Mucosa of descending colon (tissue), 3 donors: Measurements from ENCODE around the gene HAUS8. TPM values are rescaled to one million over a fixed set of nuclear protein-coding genes. Genes with fewer than 3 reads are reported as not detected.

ENCODE experiments used
- ATAC-seq: fragments of 200-7000 bp; cut with Tn5 transposase; one replicate; pipeline ENCODE4 v1.9.1; 2020; ENCODE audit warnings: mild to moderate bottlenecking, moderate library complexity
- DNase-seq, 3 donors: peaks; one replicate each; pipeline ENCODE4 v3.0.0-alpha.2; 2020
- H3K36me3 ChIP-seq: fragments of 200-600 bp; one replicate; pipeline ENCODE4 v1.8.0; 2021; ENCODE audit warnings: low read depth, mild to moderate bottlenecking
- H3K4me1 ChIP-seq: fragments of 200-600 bp; one replicate; pipeline ENCODE4 v1.8.0; 2021; ENCODE audit warnings: low read depth, mild to moderate bottlenecking
- H3K4me3 ChIP-seq: fragments of 200-600 bp; one replicate; pipeline ENCODE4 v1.8.0; 2021; ENCODE audit warnings: mild to moderate bottlenecking
- H3K9me3 ChIP-seq: fragments of 200-600 bp; one replicate; pipeline ENCODE4 v1.8.0; 2021; ENCODE audit warnings: mild to moderate bottlenecking
- intact Hi-C, 2 donors: fragments of 100-400 bp; cut with DNase I in 1 of 2; cut with micrococcal nuclease in 1 of 2; formaldehyde crosslinking; loops; one replicate each; pipeline versions ENCODE4 v1.11.0 to v1.11.1; 2022; cut with DNase I, micrococcal nuclease
- total RNA-seq, 3 donors: library from RNA; stranded (reverse); fragmentation: NEBNext Ultra II Directional in 2 of 3; extraction: Animal tissue kit (Norgen Biotek cat#: 25700) in 2 of 3; gene quantifications; one replicate each; pipeline versions ENCODE4 v1.2.1 to v1.2.4, GENCODE V29; 2021 to 2023
- TF ChIP-seq, protein P1 (sequence below): fragments of 200-600 bp; IDR thresholded peaks from one replicate; pipeline ENCODE4 v1.8.0; 2022; ENCODE audit warnings: antibody characterized with exemption, mild to moderate bottlenecking
- donor health status: DM: no; HTN: no; CAD: no; lungs with moderate emphysema.
- donor health status: DM: no; HTN: no; CAD: no.
- donor health status: DM: no; HTN: yes; CAD: no.

HAUS8 gene
- total RNA-seq, 3 donors from 2014 or later = 12.2 to 16.6 (median 13.6) TPM

GRCh38 chr19:17116996-17117702 lies 41.9 kb upstream of the HAUS8 start:
- intact Hi-C loops = no loop called here
- no peaks in the 10 kb centered on the region for H3K9me3 ChIP-seq
- ATAC-seq = no peak

DNA sequence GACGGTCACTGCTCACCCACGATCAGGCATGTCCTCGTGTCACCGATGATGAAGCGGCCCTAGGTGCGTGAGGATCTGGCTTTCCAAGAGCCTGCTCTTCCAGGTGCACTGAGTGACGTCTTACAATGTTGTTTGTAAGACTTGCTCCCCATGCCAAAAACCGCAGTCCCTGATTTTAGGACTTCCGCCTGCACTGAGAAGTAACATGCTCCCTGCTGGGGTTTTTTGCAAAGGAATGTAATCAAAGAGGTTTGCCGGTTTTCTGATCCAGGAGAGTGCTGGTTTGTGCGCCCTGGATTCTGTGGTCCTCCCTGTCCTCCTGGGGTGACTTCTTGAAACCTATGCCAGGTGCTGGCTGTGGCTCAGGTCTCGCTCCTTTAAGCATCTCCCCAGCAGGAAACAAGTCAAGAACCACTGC lies 39.2 kb upstream of the HAUS8 start:
- Histone ChIP-seq H3K4me1 (no peaks in the 10 kb centered on the region), H3K36me3 (no peaks in the 10 kb centered on the region), H3K9me3 (no peaks in the 10 kb centered on the region), H3K4me3 (no peak overlapping the region)
- TF ChIP-seq, protein P1, sequence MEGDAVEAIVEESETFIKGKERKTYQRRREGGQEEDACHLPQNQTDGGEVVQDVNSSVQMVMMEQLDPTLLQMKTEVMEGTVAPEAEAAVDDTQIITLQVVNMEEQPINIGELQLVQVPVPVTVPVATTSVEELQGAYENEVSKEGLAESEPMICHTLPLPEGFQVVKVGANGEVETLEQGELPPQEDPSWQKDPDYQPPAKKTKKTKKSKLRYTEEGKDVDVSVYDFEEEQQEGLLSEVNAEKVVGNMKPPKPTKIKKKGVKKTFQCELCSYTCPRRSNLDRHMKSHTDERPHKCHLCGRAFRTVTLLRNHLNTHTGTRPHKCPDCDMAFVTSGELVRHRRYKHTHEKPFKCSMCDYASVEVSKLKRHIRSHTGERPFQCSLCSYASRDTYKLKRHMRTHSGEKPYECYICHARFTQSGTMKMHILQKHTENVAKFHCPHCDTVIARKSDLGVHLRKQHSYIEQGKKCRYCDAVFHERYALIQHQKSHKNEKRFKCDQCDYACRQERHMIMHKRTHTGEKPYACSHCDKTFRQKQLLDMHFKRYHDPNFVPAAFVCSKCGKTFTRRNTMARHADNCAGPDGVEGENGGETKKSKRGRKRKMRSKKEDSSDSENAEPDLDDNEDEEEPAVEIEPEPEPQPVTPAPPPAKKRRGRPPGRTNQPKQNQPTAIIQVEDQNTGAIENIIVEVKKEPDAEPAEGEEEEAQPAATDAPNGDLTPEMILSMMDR = no peak
- no peak for ATAC-seq
- intact Hi-C loops = no loop called here
- DNase-seq = no peak

More at GRCh38 chr19:17116996-17117702, 41.9 kb upstream of the HAUS8 start:
- DNase-seq = no peak
- Histone ChIP-seq H3K4me3 (no peak overlapping the region), H3K36me3 (no peaks in the 10 kb centered on the region), H3K4me1 (peaks cover 2% of the 10 kb centered on the region)
- TF ChIP-seq, protein P1 = no peak

DNA sequence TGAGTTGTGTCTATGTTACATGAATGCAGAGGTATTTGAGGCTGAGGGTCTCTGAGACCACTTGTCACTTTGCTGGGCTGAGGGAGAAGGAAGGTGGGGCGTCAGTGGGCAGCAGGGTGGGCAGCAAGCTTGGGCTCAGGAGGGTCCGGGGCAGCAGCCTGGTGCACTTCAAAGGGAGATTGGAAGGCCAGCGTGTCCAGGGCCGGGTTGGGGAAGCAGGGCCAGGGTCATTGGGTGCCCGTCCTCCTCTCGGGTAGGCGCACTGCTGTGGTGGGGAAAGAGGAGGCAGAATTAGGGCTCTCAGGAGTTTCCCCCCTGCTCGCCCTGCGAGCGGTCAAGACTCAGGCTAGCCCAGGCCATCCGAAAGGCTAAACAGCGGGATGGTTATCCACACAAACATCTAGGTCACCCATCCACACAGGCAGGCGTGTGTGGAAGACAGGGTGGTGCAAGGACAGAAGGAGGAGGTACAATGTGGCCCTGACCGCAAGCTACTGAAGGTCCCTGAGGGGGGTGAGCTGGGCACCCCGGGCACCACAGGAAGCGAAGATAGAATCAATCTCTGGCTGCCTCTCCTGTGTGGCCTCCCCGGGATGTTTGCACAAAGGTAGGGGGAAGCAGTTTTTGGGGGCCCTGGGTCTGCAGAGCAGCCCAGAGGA lies 38.0 kb upstream of the HAUS8 start:
- no peaks in the 10 kb centered on the region for H3K36me3 ChIP-seq
- no peaks in the 10 kb centered on the region for H3K9me3 ChIP-seq
- ATAC-seq = peak; percentile 3
- TF ChIP-seq, protein P1 = no peak
- intact Hi-C loops = no loop called here
- peaks cover 2% of the 10 kb centered on the region for H3K4me1 ChIP-seq
- H3K4me3 ChIP-seq = no peak overlapping the region
- no peak for DNase-seq

DNA sequence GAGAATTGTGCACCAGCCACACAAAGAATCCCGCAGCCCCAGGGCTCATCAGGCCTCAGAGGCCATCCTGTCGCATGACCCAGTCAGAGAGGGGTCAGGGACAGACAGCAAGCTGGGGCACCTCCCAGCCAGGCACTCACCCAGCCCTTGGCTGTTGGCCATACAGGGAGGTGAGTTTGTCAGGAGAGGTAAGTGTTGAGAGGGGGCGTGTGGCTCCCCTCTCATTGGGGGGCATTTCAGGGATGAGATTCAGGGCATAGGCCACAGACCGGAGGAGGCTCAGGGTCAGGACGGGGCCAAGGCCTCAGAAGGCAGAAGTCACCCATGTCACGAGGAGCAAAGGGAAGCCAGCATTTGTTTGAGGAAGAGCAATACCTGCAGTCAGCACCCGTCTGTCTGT lies 37.4 kb upstream of the HAUS8 start:
- H3K36me3 ChIP-seq = no peaks in the 10 kb centered on the region
- intact Hi-C loops = no loop called here
- ATAC-seq (no peak), DNase-seq (peak in 1 of 3 donors; percentile 30)
- H3K4me3 ChIP-seq = no peak overlapping the region
- TF ChIP-seq, protein P1 = no peak
- H3K9me3 ChIP-seq = no peaks in the 10 kb centered on the region
- peaks cover 6% of the 10 kb centered on the region for H3K4me1 ChIP-seq

DNA sequence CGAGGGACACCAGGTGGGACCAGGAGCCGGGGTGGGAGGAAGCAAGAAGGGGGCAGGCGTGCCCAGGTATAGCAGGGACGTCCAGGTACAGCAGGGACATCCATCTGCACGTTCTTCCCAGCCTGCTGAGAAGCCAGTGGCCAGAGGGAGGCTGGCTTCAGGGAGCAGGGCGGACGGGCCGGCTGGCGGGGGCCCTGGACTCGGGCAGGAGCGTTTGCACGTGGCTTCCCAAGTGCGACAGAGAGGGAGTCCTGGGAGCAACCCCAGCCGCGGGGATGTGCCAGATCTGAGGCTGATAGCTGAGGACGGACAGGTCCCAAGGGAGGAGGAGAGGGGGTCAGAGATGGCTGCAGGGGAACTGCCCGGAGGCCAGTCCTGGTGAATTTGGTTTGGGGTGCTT lies 37.0 kb upstream of the HAUS8 start:
- H3K4me1 ChIP-seq = peaks cover 6% of the 10 kb centered on the region
- H3K9me3 ChIP-seq = no peaks in the 10 kb centered on the region
- DNase-seq (no peak), ATAC-seq (no peak)
- no peaks in the 10 kb centered on the region for H3K36me3 ChIP-seq
- intact Hi-C loops = no loop called here
- no peak overlapping the region for H3K4me3 ChIP-seq
- TF ChIP-seq, protein P1 = no peak
